GM12892 (cell line): Measurements from ENCODE around the gene GPSM1.

ENCODE experiments used
- POLR2A ChIP-seq: IDR thresholded peaks from 2 replicates; pipeline ENCODE4 v1.6.1; 2011; ENCODE audit warnings: low read depth, low read length, control low read depth
- POLR2AphosphoS5 ChIP-seq: IDR thresholded peaks from 2 replicates; pipeline ENCODE4 v1.6.1; 2011; ENCODE audit warnings: low read depth, low read length, control low read depth

- no peak for TF ChIP-seq POLR2AphosphoS5
- no peak for TF ChIP-seq POLR2A
These were observed 4.0 kb upstream of the GPSM1 start for GRCh38 chr9:136323371-136323789.
